Measurements from ENCODE around the gene DSP.

Gene DSP

GRCh38 chr6:7594579-7595125 is 53.2 kb downstream of the DSP start:
- no peak for DNase-seq

GRCh38 chr6:7604003-7604402 is 62.5 kb downstream of the DSP start:
- no peak for DNase-seq

GRCh38 chr6:7604506-7604905 is 63.0 kb downstream of the DSP start:
- no peak for DNase-seq

- DNase-seq, result no peak
Observed at GRCh38 chr6:7615611-7616383, 74.3 kb downstream of the DSP start.

GRCh38 chr6:7617801-7618764 is 76.6 kb downstream of the DSP start:
- no peak for DNase-seq

GRCh38 chr6:7621761-7622160 is 80.3 kb downstream of the DSP start:
- no peak for DNase-seq

GRCh38 chr6:7624796-7625710 is 83.6 kb downstream of the DSP start:
- DNase-seq, result no peak

- DNase-seq, result no peak
Observed at GRCh38 chr6:7628479-7628878, 87.0 kb downstream of the DSP start.

- DNase-seq, result no peak
Observed at GRCh38 chr6:7628909-7629308, 87.4 kb downstream of the DSP start.

- no peak for DNase-seq
Observed at GRCh38 chr6:7629321-7629720, 87.8 kb downstream of the DSP start.

GRCh38 chr6:7630792-7631191 is 89.3 kb downstream of the DSP start:
- no peak for DNase-seq

GRCh38 chr6:7631466-7631865 is 90.0 kb downstream of the DSP start:
- DNase-seq, result no peak

- DNase-seq, result no peak
Observed at GRCh38 chr6:7632501-7633290, 91.2 kb downstream of the DSP start.

- DNase-seq, result no peak
Observed at GRCh38 chr6:7633361-7633760, 91.9 kb downstream of the DSP start.

GRCh38 chr6:7636151-7636550 is 94.7 kb downstream of the DSP start:
- DNase-seq, result no peak
